NCI-H2171 treated with DMSO at 0.1 percent for 48 hours (cell line): ENCODE measurements around the gene FBXL22.

Source experiments
- DNase-seq: peaks from one replicate; lab custom pipeline; 2025; lab: John Stamatoyannopoulos, UW

The FBXL22 gene

DNA sequence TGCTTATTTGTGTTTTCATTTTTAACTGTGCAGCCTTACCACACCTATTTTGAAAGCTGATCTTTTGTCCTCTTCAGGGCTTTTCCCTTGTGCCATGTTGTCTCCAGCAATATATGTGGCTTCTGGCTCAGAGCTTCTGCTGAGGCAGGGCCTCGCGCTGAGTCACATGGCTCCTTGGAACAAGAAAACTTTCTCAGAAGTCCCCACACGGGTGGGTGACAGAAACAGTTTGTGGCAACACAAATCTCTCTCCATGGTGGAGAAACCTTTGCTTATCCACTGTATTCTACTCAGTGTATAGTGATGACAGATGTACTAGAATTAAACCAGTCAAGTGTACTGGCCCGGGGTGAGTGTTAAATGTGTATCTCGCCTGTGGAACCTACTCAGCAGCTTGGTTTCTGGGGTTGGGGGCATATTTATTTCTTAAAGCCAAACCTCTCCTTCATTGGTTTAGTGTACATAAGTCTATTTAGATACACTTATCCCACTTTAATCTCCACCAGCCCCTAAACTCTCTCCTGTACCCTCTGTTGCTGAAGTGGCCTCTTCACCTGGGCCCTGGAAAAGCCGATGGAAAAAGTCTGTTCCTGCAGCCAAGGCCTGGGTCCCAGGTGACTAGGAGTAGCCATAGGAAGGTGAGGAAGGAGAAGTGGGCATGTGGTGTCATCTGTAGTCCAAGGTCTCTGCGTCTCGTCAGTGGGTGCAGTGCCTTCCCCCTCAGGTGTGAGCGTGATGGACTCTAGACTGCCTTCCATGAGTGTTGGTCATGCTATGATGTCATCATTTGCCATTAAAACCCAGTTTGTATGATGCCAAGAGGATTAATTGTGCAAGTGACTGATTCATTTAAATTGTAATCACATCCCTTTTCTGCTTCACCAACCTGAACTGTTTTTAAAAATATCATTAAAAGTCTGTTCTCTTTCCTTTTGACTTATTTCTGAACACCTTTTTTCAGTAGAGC, 3.2 kb upstream of the FBXL22 start:
- DNase-seq = no peak

DNA sequence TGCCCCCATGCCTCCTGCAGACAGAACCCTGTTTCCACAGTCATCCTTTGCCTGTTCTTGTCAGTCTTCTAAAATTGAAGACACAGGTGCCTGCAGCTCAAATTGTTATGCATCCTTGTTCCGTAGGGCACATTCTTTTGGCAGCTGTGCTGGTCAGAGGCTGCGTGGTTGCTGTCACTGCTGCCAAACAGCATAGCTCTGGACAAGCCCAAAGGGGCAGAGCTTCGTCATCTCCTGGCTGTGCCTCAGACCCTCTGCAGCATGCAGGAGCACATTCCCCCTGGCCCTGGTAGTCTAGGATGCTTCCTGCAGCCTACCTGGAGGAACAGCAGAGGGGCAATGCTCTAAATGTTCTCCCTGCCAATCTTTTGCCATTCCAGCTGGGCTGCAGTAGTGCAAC, 2.1 kb upstream of the FBXL22 start:
- DNase-seq = no peak

DNA sequence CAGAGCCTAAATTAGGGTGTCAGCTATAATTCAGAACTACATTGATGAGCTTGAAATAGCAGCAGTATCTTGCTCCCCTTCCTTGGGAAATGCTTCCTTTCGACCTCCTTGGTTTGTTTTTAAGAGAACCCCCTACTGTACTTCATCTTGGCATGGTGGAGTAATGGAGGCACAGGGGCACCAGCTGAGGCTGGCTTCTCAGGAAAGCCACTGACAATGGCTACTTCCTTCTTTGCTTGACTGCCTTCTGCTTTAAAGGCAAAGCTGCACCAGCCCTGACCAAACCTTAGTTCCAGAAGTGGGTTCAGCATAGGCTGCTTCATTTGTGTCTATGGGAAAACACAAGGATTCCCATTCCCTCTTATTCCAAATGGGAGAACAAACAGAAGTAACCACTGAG, 1.5 kb upstream of the FBXL22 start:
- DNase-seq = no peak

DNA sequence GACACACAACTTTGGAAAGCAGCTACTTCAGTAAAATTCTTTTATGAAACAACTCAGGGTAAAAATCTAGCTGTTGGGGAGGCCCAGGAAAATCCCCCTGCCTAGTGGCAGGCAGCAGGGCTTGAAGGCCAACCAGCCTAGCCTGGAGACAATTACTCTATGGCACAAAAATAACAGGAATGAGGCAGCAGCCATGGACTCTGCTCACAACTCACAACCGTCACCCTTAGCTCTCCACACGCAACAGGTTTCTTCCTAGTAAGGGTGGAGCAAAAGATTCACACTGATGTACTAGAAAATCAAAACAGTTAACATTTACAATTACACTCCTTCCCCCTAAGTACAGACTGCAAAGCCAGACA, 530 bp upstream of the FBXL22 start:
- DNase-seq = no peak

DNA sequence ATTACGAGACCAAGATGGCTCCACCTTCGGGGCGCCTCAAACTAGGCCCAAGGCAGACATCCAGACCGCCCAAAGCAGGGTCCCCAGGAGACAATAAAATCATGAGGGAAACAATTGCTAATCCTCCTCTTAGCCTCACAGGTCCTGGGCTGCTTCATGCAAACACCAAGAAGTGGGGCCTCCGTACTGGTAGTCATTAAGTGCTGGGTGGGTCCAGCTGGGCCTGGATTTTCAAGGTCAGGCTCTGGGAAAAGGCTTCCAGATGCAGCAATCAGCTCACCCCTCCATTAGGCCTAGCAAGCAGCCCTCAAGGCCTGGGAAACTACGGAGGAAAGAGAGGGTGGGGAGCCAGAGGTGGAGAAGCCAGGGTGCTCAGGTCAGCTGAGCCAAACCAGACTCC, 634 bp downstream of the FBXL22 start:
- no peak for DNase-seq

DNA sequence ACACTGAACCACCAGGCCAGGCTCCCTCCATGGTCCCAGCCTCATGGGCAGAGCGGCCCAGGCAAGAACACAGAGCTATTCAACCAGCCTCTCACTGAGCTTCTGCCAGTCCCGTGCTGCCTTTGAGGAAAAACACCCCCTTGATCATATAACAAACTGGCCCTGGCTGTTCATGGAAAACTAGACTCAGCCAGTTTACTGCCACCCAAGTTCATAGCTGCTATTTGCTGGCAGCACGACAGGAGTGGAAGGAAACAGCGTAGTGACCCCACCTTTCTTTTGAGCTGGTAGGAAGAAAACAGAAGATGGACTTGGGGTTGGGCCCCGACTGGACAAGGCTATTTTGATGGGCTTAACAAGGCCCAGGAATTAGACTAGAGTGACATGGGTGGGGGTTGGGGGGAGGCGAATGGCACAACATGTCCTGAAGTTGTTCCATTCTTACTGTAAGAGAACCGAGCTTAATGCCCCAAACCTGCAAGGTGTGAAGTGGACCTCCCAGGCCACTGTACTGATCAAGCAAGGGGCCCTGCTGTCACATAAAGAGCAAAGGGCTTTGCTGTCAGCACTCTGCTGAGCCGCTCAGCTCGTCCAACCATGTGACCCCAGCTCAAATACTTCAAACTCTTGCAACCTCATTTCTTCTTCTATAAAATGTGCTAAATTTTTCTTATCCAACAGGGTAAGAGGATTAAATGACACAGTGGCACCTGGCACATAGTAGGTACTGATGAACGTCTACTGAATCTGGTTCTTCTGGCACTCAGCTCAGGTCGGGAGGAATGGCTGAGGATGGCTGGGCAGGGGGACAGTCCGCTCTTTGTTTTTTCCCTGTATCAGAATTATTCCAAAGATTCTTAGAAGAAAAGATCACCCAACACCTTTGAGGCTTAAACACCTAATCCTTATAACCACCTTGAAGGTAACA, 1.6 kb downstream of the FBXL22 start:
- DNase-seq = no peak

DNA sequence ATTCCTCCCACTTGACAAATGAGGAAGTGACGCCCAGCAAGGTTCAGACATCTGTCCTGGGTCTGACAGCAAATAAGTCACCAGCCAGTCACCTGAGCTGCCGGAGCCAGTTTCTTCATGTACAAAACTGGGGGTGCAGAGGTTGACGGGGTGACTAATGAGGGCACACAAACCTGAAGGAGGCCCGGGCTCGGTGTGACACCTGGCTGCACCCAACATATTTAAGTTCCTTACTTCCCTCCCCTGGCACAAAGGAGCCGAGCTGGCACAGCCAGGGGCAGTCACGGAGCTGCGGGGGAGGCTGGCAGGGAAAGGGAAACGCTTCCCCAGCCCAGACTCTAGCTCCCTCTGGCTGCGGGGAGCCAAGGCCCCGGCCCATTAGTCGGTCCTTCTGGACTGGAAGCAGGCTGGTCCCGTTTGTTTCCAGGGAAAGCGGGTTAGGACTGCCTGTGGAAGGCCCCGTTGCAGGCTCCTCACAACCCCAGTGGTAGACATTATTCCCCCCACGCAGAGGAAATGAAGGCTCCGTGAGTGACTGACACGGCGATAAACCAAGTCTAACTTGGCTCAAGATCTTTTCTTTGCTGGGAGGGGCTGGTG, 2.3 kb downstream of the FBXL22 start:
- DNase-seq = peak; percentile 48

DNA sequence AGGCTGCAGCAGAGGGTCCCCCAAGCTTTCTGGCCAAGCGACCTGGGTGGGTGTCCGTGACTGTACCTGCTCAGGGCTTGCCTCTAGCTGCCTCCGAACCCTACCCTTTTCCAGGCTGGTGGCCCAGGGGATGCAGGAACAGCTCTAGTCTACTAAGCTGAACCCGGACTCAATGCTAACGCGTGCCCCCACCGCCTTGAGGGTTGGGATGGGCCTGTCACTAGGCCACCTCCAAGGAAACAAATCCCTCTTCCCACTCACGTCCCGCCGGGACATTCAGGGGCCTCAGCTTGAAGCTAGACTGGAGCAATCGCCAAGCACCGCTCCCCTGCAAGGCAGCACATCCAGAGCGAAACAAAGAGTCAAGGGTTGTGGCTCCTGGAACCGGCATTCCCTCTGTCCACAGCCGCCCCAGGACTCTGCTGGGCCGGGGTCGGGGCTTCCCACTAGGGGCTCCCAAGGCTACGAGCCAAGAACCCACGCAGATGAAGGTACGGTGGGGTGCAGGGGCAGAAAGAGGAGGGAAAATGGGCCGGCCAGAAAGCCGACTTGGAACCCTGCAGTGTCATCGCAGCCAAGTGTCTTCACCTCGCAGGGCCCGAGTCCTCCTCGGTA, 2.9 kb downstream of the FBXL22 start:
- peak; percentile 60 for DNase-seq

DNA sequence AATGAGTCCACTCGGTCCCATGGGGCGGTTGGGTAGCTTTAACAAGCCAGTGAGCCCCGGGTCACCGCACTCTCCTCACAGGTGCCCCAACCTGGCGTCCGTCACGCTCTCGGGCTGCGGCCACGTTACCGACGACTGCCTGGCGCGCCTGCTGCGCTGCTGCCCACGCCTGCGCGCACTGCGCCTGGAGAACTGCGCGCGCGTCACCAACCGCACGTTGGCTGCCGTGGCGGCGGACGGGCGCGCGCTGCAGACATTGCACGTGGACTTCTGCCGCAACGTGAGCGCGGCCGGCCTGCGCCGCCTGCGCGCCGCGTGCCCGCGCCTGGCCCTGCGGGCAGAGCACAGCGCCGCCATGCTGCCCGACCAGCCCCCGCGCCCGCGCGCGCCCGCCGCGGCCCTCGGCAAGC, 3.4 kb downstream of the FBXL22 start:
- peak; percentile 93 for DNase-seq

DNA sequence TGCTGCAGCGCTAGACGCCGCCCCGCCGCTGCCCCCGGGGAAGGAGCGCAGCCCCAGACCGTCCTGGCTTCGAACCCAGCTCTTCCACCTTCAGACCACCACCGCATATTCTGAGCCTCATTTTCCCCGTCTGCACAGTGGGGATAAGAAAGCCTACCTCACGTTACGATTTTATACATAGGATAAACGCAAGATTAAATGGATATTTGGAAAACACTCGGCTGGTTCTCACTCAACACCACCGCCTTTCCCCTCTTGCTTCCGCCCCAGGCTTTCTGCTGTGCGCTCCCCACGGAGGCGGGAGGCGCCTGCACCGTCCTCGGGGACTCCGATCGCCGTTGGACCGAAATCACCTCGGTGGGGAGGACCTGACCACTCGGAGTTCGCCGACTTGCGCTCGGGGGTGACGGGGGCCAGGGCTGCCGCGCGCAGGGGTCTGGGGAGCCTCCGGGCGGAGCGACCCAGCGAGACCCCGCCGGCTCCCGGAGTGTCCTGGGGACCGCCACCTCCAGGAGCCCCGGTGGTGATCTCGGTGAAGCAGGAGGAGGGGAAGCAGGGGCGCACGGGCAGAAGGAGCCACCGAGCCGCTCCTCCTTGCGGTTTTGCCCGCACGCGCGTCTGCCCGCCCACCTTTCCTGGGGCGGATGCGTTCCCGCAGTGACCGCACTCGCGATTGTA, 4.0 kb downstream of the FBXL22 start:
- DNase-seq = peak; percentile 43

DNA sequence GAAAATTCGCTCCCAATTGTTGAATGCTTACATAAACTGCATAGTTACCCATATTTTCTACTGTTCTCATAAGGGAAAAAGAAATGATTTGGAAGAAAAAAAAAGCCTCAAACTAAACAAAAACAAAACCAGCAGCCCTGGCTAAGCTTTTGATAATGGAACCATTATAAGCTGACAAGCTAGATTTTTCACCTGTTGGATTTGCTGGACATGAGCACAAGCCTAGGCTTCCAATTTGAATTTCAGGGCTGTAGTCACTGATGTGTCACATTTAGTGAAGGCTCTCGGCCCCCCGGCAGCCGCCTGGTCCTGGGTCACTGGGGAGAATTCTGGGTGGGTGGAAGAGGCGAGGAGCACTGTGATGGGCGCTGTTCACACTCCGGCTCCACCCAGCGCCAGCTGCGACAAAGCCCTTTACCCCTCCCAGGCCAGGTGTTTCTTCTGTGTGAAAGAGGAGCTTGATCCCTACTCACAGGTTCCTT, 4.6 kb downstream of the FBXL22 start:
- DNase-seq = peak; percentile 84

DNA sequence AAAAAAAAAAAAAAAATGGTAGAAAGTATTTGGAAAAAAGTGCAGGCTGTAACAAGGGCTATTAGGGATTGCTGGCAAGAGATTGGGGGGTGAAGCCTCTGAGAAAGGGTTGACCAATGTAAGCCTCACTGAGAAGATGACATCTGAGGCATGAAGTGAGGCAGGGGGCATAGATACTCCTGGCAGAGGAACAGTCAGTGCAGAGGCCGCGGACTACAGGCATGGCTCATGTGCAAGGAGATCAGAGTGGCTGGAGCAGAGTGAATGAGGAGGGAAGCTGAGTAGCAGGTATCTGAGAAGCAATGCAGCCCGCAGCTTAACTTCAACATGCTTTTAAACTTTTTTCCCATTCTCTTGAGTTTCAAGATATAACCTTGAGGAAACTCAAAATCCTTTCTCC, 5.4 kb downstream of the FBXL22 start:
- DNase-seq = no peak

DNA sequence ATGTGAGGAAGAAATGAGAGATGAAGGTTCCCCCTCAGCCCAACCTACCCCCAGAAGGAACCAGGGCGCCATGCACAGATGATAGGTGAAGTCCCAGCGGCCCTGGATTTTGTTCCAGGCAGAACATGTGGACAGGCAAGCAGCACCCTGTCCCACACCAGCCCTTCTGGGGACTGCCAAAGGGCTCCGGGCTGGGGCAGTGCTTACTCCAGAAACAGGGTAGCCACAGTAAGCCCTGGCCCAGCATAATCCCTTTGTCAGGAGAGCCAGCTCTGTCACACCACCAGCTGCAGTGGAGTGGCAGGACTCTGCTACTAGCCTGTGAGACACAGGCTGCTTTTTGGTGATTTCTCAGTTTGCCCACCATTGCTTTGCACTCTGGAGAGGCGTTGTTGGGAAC, 6.3 kb downstream of the FBXL22 start:
- no peak for DNase-seq

DNA sequence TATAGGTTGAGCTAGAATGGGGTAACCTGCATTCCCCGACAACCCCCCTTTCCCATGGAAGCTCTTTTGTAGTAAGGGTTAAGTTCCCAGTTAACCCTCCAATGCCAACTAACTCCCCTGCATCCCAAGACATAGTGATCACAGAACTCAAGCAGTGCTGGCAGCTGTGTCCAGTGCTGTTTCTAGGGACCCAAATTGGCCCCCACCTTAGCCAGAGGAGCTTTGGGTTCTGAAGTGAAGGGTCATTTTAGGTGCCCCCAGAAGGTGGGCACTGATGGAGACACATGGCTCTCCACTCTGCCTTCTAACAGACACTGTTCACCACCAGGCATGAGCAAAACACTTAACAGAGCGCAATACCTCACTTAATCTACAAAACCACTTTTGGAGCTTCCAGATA, 7.1 kb downstream of the FBXL22 start:
- DNase-seq = no peak

DNA sequence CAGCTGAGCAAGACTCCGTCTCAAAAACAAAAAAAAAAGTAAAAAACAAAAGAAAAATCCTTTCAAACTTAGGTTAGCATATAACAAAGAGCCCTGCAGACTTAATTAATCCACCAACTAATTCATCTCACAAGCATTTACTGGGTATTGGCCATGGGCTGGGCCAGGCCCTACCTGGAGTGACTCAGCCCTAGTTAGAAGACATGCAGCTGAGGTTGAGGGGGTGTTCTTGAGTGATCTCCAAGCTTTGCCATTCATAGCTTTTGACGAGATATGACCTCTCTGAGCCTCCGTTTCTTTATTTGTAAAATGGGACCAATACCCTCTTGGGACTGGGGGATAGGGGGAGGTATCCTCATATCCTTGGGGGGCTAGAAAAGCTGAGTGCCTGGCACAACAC, 7.8 kb downstream of the FBXL22 start:
- no peak for DNase-seq

DNA sequence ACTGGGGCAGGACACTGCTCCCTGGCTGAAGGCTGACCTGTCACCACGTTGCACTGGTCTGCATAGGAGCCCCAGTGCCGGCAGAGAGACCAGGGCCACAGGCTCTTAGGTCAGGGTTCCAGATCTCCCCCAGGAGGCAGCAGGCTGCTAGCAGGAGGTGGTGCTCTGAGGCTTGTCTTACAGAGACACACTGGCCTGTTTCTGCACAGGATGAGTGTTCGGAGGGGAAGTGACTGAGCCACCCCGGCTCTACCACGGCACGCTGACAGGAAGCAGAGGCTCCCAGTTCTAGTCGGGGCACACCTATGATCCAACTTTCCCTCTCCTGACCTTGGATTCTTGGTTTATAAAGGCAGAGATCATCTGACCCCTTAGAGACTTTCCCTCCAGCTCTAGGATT, 8.6 kb downstream of the FBXL22 start:
- no peak for DNase-seq

DNA sequence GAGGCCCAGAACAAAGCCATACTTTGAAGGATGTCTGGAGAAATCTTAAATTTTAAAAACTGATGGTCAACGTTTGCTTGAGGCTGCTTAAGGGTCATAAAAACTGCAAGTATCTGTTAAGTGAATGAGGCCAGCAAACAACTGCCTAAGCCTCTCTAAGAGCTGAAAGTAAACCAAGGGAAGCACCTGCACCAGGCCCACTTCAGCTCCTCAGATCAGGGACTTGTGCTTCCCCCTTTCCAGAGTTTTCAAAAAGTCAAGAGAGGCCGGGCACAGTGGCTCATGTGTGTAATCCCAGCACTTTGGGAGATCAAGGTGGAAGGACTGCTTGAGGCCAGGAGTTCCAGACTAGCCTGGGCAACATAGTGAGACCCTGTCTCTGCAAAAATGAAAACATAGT, 9.1 kb downstream of the FBXL22 start:
- DNase-seq = no peak

DNA sequence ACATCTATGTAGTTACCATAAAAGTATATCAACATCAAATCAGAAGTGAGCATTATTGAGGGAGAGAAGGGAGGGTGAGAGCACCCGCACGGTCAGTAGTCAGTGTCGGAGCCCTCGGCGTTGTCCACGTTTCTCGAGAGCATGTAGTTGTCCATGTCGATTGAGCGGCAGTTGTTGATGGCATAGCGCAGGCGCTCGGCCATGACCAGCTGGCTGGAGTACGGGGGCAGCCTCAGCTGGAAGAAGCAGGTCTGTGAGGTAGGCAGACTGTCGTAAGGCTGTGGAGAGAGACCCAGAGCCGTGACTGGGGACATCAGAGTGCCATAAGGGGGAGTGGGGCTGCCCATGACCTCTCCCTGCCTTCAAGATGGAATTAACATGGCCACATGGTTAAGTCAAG, 11.8 kb downstream of the FBXL22 start:
- no peak for DNase-seq

DNA sequence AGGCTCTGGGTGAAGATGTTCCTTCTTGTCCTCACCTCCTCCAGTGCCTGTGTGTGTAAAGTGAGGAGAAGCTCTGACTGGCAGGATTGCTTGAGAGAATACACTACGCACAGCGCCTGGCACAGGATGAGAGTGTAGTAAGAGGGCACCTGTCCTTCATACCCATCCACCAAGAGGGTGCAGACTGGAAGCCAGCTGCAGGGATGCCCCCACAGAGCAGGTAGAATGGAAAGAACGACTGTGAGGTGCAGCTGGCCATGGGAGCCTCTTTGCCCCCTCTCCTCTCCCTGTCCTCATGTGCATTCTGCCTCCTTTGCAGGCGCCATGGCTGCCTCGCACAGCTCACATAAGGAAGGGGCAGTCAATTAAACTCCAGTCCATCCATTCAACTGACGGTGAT, 12.3 kb downstream of the FBXL22 start:
- DNase-seq = no peak

DNA sequence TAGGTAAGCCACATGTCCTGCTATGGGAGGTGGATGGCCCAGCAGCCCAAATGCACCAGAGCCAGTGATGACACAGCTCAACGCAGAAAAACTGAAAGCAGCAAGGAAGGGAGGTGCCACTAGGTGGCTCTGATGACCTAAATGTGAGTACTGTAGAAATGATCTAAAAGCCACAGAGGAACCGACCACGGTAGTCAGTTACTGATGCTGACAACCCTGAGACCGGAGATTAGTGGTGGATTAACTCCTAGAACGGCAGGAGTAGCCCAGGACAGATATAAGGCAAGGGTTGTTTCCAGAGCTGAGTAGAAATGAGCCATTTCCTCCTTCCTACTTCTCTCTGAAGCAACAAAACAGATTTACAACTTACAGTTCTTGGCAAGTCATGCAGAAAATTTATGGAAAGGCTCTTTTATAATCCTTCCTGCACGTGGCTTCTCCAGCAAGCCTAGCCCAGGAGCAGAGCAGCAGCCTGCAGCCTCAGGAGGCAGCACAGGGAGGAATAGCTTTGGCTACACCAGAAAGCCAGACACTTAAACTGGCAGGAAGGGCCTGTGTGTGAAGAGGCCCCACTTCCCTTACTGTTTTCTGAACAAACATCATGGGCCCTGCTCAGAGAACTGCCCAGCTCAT, 13.1 kb downstream of the FBXL22 start:
- DNase-seq = peak; percentile 89

DNA sequence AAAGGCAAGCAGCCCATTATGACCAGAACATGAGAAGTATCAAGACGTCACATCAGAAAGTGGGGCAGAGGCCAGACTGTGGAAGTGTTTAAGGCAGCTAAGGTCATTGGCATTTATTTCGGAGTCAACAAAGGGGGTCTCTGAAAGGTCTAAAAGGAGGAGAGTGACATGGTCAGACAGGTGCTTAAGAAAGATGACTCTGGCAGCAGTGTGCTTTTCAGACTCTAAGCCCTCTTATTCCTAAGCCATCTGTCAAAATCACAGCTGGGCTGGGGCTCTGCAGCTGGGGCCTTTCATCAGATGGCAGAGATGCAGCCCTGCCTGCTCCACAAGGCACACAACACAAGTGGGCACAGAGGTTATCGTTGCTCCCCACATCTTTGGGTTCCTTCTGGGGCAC, 14.0 kb downstream of the FBXL22 start:
- DNase-seq = peak; percentile 87
